Fibroblast of lung (primary cell): ENCODE data around the gene KCND3.

Experiments used
- EZH2 ChIP-seq: IDR thresholded peaks from 2 replicates; pipeline ENCODE4 v1.5.1; 2012; ENCODE audit warnings: low read length, control low read depth, mild to moderate bottlenecking; ENCODE audit errors: missing control alignments
- TF ChIP-seq, protein P1 (sequence below), 2 donors: IDR thresholded peaks in 1 of 2; conservative IDR thresholded peaks in 1 of 2; 1 replicate in 1 of 2; 2 replicates in 1 of 2; pipeline ENCODE4 v1.5.1; 2011 to 2012; ENCODE audit warnings: low read length in 2 of 2, control low read depth in 1 of 2, inconsistent platforms in 1 of 2, low read depth in 1 of 2, mild to moderate bottlenecking in 1 of 2

DNA sequence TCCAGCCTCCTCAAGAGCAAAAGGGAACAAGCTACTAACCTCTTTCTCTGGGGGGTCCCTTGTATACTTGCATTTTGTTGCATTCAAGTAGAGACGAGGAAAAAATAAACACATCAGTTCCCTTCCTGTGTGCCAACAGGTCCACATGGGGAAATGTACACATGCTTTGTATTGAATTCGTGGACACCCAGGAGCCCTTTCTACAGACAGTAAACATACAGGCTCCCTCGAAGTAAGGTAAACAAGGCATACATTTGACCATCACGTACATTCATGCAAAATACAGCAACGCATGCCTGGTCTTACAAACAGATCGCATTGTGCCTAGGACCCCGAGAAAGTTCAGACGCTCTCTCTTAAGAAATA is 1.1 kb downstream of the KCND3 start:
- TF ChIP-seq, protein P1, sequence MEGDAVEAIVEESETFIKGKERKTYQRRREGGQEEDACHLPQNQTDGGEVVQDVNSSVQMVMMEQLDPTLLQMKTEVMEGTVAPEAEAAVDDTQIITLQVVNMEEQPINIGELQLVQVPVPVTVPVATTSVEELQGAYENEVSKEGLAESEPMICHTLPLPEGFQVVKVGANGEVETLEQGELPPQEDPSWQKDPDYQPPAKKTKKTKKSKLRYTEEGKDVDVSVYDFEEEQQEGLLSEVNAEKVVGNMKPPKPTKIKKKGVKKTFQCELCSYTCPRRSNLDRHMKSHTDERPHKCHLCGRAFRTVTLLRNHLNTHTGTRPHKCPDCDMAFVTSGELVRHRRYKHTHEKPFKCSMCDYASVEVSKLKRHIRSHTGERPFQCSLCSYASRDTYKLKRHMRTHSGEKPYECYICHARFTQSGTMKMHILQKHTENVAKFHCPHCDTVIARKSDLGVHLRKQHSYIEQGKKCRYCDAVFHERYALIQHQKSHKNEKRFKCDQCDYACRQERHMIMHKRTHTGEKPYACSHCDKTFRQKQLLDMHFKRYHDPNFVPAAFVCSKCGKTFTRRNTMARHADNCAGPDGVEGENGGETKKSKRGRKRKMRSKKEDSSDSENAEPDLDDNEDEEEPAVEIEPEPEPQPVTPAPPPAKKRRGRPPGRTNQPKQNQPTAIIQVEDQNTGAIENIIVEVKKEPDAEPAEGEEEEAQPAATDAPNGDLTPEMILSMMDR (conservative IDR thresholded peaks at IDR 0.05 in 1 of 2, IDR thresholded peaks at IDR 0.05 in 1 of 2; ENCODE audit: low read depth in 1 of 2, low read length in 2 of 2): no peak
- peak; percentile 71 for TF ChIP-seq EZH2
